Stimulated activated CD8-positive, alpha-beta memory T cell treated with anti-CD3 and anti-CD28 coated beads, Interleukin-7, amount 100 ng/mL, for 24 hours (primary cell): ENCODE results near the gene HIVEP1.

Experiments
- DNase-seq: peaks from one replicate; pipeline ENCODE4 v3.0.0-alpha.2; 2020; ENCODE audit warnings: low read depth

Gene HIVEP1

DNA sequence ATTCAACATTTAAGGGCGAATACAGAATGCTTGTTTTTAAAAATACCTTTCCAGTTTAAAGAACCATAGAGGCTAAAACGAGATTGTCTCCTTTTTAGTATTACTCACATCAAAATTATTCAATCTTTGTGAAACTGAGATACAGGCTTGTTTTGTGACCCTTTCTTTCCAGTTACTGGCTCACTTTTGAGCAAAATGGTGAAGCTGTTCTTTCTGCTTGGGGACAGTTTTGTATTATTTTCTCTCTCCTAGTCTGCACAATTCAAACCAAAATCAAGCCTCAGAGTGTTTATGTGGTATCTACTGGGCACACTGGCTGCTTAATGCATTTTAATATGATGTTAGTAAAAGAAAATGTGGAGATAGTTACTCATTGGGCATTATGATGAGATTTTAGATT is 36.5 kb downstream of the HIVEP1 start:
- no peak for DNase-seq

DNA sequence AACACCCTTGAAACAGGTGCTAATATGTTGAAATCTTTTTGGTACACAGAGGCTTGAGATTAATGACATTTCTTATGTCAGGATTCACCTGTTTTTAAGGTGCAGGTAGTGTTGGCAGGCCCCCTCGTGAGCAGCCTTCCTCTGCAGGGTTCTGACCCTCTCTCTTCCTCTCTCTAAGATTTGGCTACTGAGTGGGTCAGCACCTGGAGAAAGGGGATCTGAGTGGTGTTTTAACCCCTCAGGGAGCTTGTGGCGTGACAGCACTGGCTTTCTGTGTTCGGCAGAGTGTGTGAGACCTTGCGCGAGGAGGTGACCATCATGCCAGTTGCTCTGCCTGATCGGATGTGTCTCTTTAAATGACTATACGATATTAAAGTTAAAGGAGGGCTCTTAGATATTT is 37.1 kb downstream of the HIVEP1 start:
- no peak for DNase-seq

DNA sequence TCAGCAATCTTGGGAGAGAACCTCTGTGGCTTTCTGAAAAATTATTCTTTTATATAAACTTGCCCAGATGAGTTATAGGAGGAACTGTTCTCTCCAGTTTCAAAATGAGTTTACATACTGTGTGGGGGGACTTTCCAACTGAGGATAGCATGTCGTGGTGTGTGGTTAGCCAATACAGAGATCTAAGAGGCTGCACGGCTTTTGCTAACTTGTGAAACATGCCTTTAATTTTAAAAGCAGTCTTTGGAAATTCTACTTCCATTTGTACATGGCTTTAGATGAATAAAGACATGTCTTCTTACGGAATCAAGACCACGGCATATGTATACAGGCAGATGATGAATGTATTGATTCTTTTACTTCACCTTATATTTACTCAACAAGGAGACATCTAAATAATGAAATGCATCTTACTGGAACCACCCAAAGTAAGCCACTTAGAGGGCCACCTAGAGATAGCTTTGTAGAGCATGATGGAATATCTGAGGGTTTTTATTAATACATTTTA is 39.8 kb downstream of the HIVEP1 start:
- DNase-seq = no peak

DNA sequence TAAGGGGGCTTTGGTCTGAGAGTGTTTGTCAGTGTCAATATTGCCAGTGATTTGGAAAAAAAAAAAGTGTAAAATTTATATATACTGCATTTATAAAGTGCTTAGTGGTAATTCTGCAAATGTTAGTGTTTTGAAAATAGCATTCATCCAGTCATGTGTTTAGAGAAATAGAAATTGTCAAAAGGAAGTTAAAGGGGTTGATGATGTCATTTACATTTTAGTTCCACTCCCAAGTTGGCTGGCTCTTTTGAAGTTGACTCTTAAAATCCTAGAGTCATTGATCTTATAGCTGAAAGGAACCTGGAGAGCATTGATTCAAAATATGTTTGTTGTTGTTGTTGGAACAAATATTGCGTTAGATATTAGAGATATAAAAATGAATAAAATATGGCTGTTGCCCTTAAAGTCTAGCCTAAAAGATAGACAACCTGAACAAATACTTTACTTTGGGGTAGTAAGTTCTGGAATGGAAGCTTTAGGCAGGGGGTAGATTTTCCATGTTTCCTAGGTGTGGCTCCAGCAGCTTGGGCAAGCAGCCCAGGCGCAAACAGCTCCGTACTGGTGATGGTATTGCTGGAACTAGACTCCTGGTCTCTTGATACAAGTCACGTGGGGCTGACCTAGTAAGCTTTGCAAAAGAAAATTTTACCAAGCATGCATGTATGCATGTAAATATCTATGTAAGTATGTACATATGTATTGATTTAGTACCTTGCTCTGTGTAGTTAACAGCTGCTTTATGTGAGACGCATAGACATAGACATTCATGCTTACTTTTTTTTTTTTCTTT is 46.3 kb downstream of the HIVEP1 start:
- DNase-seq = no peak

DNA sequence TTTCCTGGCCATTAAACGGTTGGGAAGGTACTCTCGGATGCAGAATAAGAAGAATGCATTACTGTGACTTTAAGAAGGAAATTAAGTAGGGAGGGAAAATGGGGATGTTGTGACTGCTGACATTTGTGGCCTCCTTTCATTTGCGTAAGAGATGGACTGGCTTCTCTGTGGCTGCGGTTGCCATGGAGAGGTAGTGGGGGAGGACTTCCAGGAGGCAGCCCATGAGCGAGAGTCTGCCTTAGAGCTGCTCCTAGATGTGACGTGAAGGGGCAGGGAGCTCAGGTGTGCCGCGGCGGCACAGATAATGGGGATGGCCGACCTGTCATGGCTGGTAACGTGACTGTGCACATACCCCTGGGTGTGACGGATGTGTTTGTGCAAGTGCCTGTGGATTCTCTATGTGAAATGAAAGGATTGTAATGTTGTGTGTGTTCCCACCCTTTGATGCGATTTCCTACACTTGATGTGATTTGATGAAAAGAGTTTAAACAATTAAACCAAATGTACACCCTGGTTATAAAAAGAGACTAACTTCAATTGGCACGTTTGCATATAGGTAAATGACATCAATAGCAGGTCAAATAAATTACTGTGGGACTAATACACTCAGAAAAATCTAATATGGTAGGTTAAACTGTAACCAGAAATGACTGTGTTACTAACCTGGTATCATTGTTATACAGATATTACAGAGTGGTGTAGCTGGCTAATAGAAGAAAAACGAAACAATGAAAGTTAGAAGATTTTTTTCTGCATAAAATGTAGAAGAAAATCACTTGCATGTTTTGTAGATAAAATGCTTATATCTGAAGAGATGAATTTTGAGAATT is 48.9 kb downstream of the HIVEP1 start:
- DNase-seq = peak; percentile 32

DNA sequence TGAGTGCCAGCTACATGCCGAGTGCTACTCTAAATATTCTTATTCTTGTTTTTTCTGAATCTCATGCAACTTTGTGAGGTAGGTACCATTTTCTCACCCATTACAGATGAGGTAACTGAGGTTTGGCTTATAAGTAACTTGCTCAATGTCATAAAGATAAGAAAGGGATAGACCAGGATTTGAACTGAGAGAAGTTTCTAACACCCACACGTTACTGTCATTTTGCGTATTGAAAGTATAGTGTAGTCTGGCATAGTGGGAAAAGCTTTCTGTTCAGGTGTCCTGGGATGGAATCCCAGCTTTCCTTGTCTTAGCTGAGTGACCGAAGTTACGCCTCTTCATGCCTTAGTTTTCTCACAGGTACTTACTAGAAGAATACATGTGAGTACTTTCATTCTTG is 50.5 kb downstream of the HIVEP1 start:
- no peak for DNase-seq

DNA sequence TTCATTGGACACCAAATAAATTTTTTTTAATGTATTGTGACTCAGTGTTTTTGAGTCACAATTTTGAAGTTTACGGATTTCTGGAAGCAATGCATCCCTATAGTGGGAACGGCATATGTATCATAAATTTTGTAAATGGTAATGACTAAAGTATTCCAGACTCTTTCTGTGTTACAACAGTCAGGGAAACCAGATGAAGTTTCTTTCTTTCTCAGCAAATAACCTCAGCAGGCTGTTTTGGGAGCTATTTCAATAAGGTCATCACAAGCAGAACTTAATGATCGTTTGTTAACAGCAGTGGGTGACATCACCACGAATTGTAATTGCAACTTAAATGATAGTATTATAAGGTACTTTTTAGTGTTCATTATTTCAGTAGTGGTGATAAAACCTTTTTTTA is 52.0 kb downstream of the HIVEP1 start:
- DNase-seq = no peak

DNA sequence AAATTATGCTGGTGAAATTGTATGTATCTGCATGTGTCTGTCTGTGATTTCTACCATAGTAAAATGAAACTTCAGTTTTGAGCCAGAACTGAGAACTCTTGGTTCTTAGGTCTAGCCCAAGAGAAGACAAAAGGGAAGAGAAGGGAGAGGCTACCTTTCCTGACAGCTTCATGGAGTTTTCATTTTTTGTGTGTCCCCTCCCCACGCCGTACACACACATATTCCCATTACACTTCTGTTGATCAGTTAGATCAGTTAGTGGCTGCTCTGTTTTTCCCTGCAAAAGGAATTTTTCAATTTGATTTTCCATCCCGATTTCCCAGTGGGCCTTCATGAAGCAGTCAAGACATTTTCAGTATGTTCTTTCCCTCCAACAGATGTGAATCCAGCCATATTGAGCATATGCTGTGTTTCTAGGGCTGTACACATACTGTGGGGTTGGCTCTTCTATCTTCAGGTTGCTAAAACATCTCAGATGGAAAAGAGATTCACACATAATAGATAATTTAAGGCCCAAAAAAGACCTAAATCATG is 52.5 kb downstream of the HIVEP1 start:
- DNase-seq = no peak

DNA sequence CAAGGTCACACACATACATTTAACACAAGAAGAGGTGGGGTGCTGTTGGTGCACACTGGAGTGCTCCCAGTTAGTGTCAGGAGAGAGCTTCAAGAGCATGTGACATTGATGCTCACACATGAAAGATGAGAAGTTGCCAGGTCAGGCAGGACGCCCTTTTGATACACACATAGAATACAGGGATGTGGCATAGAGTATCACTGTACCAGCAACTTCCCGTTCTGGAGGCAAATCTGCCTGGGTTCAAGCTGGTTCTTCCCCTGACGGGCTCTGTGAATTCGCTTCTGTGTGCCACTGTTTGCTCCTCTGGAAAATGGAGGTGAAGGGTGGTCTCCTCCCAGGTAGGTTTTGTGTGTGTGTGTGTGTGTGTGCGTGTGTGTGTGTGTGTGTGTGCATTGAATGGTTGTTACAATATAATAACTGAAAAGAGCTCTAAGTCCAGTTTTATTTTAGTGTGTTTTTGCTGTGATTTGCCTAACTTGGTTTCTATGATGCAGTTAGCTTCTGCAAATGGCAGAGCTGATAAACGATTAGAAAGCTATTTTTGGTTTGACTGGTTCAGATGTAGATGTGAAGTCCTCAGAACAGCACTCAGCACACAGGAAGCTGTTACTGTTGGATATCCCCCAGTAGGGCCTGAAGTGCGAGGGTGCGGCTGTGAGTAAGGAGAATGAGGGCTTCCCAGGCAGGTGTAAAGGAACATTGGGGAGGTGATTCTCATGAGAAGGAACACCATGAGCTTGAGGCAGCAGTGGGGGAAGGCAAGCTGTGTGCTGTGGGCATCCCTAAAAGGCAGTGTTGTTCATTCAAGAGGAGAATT is 53.4 kb downstream of the HIVEP1 start:
- DNase-seq = no peak

DNA sequence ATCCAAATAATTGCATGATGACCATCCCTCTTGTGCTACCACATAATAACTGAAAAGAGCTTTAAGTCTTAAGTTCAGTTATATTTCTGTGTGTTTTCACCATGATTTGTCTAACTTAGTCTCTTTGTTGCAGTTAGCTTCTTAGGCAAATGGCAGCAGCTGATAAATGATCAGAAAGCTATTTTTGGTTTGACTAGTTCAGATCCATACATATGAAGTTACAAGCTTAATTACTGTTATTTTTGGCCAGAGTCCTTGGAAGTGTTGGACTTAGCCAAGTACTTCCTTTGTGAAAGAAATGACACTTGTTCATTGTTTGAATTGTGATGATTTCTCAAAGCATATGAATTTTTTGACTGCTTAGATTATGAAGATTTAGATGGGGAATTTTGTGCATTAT is 54.2 kb downstream of the HIVEP1 start:
- DNase-seq = no peak

DNA sequence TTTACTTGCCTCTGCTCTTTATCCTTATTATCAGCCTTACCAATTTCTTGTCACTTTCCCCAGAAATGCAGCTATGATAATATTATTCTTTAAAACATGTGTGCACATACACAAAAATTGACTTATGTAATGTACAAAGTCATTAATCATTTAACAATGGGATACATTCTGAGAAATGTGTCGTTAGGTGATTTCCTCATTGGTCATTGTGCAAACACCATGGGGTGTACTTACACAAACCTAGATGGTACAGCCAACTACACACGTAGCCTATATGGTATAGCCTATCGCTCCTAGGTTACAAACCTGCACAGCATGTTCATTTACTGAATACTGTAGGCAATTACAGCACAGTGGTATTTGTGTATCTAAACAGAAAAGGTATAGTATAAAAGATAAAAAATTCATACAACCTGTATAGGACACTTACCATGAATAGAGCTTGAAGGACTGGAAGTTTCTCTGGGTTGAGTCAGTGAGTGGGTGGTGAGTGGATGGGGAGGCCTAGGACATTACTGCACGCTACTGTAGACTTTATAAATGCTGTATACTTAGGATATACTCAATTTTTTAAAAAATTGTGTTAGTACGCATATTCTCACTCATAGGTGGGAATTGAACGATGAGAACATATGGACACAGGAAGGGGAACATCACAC is 56.9 kb downstream of the HIVEP1 start:
- no peak for DNase-seq

DNA sequence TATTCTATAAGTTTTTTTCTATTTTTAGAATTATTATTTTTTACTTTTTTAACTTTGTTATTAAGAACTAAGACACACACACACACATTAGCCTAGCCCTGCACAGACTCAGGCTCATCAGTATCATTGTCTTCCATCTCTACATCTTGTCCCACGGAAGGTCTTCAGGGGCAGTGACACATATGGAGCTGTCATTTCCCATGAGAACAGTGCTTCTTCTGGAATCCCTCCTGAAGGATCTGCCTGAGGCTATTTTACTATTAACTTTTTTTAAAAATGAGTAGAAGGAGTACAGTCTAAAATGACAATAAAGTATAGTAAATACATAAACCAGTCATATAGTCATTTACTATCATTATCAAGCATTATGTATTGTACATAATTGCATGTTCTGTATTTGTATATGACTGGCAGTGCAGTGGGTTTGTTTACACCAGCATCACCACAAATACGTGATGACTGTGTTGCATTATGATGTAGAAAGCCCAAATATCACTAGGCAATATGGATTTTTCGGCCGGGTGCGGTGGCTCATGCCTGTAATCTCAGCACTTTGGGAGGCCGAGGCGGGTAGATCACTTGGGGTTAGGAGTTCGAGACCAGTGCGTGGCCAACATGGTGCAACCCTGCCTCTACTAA is 57.9 kb downstream of the HIVEP1 start:
- DNase-seq = no peak

DNA sequence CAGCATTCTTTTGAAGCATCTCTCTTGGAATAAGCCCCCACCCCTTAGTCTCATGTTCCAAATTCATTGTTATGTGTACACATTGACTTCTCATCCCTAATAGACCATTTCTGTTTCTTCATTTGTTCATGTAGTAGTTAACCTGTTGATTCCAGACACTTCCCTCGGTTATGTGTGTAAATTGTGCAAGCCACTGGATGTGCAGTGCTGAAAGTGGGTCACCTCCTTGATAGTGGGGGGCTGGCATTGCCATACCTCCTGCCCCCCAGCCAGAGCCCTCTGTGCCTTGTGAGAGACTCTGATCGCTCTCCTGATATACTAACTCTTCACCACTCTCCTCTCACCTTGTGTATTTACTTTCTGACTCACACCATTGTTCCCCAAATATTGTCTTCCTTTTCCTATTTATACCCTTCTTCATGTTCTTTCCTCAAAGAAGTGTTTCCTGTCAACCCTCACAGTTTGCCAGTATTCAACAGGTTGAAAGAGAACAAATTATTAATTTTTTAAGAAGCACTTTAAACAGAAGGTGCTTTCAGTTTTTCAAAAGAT is 59.0 kb downstream of the HIVEP1 start:
- DNase-seq = no peak

DNA sequence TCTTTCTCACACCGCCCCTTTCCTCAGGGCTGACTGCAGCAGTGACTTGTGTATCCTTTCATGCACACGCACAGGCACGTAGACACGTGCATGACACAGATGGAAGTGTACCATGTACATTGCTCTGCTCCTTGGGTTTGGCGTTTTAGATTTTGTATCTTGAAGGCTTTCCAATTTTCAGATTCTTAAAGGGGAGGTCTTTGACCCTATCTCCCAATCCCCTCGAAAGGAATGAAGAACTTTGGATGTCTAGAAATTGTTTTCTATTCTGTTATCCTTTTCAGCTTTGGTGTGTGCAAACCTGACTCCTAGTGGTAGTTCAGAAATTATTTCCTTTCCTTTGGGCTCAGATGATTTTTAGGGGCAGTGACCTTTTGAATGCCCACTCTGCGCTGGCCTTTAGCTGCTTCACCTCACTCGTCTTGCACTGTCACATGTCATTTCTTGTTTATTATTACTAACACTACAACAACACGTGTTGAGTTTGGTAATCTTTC is 63.0 kb downstream of the HIVEP1 start:
- no peak for DNase-seq

DNA sequence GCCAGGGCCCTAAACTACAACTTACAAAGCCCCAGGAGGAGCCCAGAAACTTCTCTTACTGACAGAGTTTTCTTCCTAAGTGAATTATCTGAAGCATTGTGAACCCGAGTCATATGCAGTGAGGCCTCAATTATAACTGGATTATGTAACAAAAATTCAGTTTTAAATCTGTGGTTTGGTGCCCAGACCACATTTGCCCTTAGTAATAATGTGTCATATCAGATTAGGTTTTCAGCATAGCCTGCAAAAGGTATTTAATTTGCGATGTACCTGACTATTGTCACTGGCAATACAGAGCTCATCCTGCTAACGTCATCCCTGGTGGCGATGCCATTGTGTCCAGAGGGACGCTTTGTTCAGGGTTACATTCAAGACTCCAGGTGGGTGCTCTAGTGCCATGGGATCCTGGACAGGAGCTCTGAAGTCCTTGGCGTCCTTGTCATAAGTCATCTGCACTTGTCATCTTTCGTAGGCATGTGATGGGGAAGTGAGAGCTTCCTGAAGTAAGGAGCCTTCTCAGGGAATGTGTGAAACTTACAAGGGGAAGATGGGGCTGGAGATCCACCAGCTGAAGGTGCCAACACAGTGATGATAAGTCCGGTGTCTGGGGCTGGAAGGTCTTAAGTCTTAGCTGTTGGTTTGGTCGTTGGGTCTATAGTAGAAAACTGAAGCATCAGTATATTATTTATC is 65.1 kb downstream of the HIVEP1 start:
- DNase-seq = no peak

DNA sequence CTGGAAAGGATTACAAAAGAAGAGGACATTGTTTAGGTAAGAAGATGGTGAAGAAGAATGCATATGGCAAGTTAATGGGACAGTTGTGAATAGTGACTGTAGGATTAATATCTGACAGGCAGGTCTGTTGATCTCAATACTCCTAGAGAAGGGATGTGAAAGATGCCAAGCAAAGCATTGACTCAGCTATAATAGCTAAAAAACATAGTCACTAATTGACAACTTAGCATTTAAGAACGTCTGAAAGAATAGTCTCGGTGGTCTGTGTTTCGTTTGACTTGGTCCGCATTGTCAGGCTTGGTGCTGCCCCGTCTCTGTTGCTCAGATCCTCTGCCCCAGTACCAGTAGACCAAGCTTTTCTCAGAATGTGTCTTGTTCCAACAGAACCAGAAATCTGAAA is 65.9 kb downstream of the HIVEP1 start:
- no peak for DNase-seq

DNA sequence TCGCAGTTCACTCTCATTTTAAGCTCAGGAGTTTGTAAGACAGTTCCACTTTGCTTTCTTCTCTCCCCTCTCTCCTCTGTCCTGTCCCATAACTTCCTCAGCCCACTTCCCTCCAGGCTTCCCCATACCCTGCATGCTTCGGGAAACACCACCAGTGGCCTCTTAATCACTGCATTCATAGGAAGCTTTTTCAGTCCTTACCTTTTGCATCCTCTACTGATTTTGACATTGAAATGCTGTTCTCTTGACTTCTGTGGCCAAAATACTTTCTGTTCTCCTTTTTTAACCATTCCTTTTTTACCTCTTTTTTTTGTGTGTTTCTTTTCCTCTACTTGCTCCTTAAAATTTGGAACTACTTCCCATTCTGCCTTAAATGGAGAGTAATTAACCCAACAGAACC is 69.7 kb downstream of the HIVEP1 start:
- DNase-seq = no peak

DNA sequence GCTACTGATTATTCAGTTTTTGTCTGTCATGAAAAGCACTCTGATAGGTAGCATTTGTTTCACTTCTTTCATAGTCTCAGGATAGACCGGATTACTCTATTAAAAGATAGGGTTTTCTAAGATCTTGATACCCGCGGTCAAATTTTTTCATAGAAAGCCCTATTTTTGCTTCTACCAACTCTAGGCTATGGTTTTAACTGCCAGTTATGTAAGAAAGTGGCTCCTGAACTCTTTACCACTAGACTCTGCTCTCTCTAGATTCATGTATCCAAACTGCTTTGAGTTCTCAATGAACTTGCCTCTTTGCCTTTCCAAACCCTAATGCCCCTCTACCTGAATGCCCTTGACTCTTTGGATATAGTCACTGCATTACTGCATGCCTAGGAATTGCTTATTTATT is 70.3 kb downstream of the HIVEP1 start:
- DNase-seq = no peak

DNA sequence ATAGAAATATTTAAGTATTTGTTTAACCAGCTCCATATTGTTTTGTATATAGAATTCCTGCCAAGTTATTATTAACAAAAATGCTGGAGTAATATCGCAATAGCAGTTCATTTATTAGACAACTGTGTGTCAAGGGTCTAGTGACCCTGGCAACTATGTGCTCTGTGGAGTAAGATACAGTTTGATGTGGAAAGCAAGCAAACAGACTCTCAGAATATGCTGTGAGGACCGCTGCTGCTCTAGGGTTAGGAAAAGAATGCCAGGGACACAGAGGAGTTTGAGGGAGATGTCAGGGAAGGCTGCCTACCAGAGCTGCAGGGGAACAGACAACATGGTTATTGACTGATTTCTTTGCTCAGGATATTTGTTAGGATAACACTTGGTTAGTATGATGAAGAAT is 71.2 kb downstream of the HIVEP1 start:
- DNase-seq = no peak

DNA sequence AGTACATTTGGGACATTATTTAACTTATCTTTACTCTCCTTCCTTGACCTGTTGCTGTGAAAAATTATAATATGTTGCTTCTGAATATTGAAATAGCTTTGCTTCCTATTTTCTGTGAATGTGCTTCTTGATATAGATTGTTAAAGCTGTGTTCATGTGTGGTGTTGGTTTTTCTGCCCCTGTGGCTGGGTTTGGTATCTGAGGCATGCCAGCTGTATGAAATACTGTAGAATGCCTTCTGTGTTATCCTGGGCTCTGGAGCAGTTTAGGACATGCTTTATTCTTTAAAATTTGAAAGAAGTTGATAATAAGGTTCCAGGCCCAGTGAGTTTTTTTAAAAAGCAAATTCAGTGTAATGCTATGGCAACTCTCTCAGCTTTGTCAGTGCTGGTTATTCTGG is 71.7 kb downstream of the HIVEP1 start:
- no peak for DNase-seq
